ENCODE results near the gene WDR72. TPM values are rescaled to one million over a fixed set of nuclear protein-coding genes. Genes with fewer than 3 reads are reported as not detected.

The WDR72 gene
- total and polyA plus RNA-seq, 2 of the 4 experiments (the other 2 are of a cell fraction), result not detected

DNA sequence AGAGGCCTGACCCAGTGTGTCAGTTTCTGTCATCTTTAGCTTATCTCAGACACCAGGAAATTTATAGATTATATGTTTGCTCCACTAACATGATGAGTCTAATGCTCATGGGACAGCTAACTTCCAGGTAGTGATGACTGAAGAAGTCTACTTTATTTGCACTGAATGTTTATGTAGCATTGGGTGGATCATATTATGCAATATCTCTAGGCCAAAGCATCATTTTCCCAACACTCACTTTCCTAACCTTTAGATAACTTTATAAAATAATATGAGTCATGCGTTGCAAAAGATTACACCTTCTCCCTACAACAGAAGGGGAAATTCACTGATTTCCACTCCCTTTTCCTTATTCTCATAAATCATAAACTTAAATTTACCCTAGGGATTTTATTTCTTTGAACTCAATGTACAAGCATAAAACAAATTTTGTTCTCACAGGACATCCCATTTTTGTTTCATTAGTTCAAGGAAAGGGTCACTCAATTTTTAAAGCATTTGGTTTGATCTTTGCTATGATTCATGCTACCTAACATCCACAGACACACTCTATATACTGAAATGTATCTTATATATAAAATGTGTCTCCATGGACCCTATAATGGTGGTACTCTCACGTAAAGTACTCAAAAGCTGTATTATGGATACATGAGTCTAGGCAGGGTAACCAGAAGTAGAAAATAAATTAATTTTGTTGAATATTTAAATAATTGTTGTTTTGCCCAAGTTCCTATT, 225.2 kb downstream of the WDR72 start:
- H2BK15ac ChIP-seq (ENCODE audit: low read depth, low read length), result no peak overlapping the region
- dilution Hi-C loops (cut with HindIII; ENCODE audit: low sequenced_read_pairs, unreplicated experiment) (no loop called here), in situ Hi-C loops (cut with MboI; ENCODE audit: low sequenced_read_pairs) (no loop called here), intact Hi-C loops (cut with micrococcal nuclease) (no loop called here)
- no peak overlapping the region for H2BK120ac ChIP-seq (ENCODE audit: low read depth, low read length)
- no TSS peak for BruUV-seq (replicated peaks)
- no peak overlapping the region for H2AK5ac ChIP-seq (ENCODE audit: low read depth, low read length)
- H3K4me1 ChIP-seq (ENCODE audit: control insufficient read depth, insufficient read depth, low read length), result no peaks in the 10 kb centered on the region
- no peak overlapping the region for H3K4me2 ChIP-seq (ENCODE audit: low read depth, low read length)
- DNase-seq (no peak), ATAC-seq (ENCODE audit: low read depth) (no peak)
- WGBS, 2 experiments (ENCODE audit: extremely low coverage in 2 of 2, insufficient read length in 1 of 2), result no CpG with 5 or more reads among the region's 2 CpGs
- no peak overlapping the region for H3K4ac ChIP-seq (ENCODE audit: low read depth, low read length)
- peaks cover 3% of the 10 kb centered on the region for H3K9me3 ChIP-seq (ENCODE audit: control insufficient read depth, insufficient read depth, low read length)
- no peak overlapping the region for H4K5ac ChIP-seq (ENCODE audit: low read depth, low read length)
- H3K14ac ChIP-seq (replicated peaks; ENCODE audit: low read depth, low read length), result no peak overlapping the region
- H3K56ac ChIP-seq (ENCODE audit: extremely low read depth, insufficient read depth, low read length), result no peak overlapping the region
- H2BK20ac ChIP-seq (ENCODE audit: low read depth, low read length), result no peak overlapping the region
- H2AFZ ChIP-seq (replicated peaks; ENCODE audit: low read length, poor library complexity), result no peak overlapping the region
- no peaks in the 10 kb centered on the region for H3K9me1 ChIP-seq (ENCODE audit: insufficient read depth, low read length)
- H3K23ac ChIP-seq (ENCODE audit: low read depth, low read length), result no peak overlapping the region
- no peak overlapping the region for H4K91ac ChIP-seq (ENCODE audit: insufficient read depth, low read depth, low read length)
- H3K27me3 ChIP-seq (ENCODE audit: control insufficient read depth, insufficient read depth, low read length), result no peaks in the 10 kb centered on the region
- no peaks in the 10 kb centered on the region for H4K20me1 ChIP-seq (ENCODE audit: insufficient read depth, low read length)
- no peak overlapping the region for H2AK9ac ChIP-seq (replicated peaks; ENCODE audit: low read depth, low read length, poor library complexity)
- no peak overlapping the region for H3K4me3 ChIP-seq (ENCODE audit: insufficient read depth, low read depth, low read length)
- H3K27ac ChIP-seq (ENCODE audit: insufficient read depth, low read length), result no peak overlapping the region
- H3K79me1 ChIP-seq (ENCODE audit: low read depth in 1 of 2, low read length in 2 of 2), result no peaks in the 10 kb centered on the region
- H4K8ac ChIP-seq (ENCODE audit: low read depth in 2 of 2, low read length in 2 of 2), result no peak overlapping the region
- TF ChIP-seq SMC3 (IDR thresholded peaks at IDR 0.05; ENCODE audit: low read depth, low read length), result no peak
- no peak overlapping the region for H2BK5ac ChIP-seq (ENCODE audit: low read depth, low read length, poor library complexity, severe bottlenecking)
- H3K36me3 ChIP-seq (ENCODE audit: control insufficient read depth, insufficient read depth, low read length), result no peaks in the 10 kb centered on the region
- POLR2A ChIA-PET (ENCODE audit: unreplicated experiment), result no interaction called here
- CTCF ChIA-PET, result no interaction called here
- H3K18ac ChIP-seq (ENCODE audit: low read depth, low read length), result no peak overlapping the region
- H3K9ac ChIP-seq (ENCODE audit: low read depth, low read length), result no peak overlapping the region

All from IMR-90 (cell line).